GM23338 (cell line): Measurements from ENCODE around the gene PAPPA2. TPM values are rescaled to one million over a fixed set of nuclear protein-coding genes. Genes with fewer than 3 reads are reported as not detected.

Experiments used
- ATAC-seq: fragments of 200-7000 bp; cut with Tn5 transposase; 3 replicates; pipeline ENCODE4 v1.9.1; 2020
- DNase-seq: peaks from one replicate; pipeline ENCODE4 v3.0.0-alpha.2; 2015; ENCODE audit warnings: low spot score
- H2AFZ ChIP-seq: fragments of 200-600 bp; sonication (generic); 2 replicates; pipeline ENCODE4 v1.8.0; 2016; ENCODE audit warnings: antibody characterized with exemption, mild to moderate bottlenecking, moderate library complexity
- H3F3A ChIP-seq: fragments of 200-600 bp; sonication (generic); replicated peaks from 2 replicates; pipeline ENCODE4 v1.8.0; 2017; ENCODE audit warnings: antibody characterized with exemption, mixed run types, low read depth
- H3K27ac ChIP-seq: fragments of 200-600 bp; sonication (generic); 2 replicates; pipeline ENCODE4 v1.6.1; 2016; ENCODE audit warnings: low read depth
- H3K27me3 ChIP-seq: fragments of 200-600 bp; sonication (generic); 2 replicates; pipeline ENCODE4 v1.8.0; 2016; ENCODE audit warnings: mild to moderate bottlenecking, mixed run types, moderate library complexity; ENCODE audit not compliant: insufficient read depth
- H3K36me3 ChIP-seq: fragments of 200-600 bp; sonication (generic); 2 replicates; pipeline ENCODE4 v1.8.0; 2016; ENCODE audit warnings: mild to moderate bottlenecking; ENCODE audit not compliant: insufficient read depth
- H3K4me1 ChIP-seq: fragments of 200-600 bp; sonication (generic); 2 replicates; pipeline ENCODE4 v1.8.0; 2016; ENCODE audit warnings: mild to moderate bottlenecking, moderate library complexity; ENCODE audit not compliant: insufficient read depth
- H3K4me2 ChIP-seq: fragments of 200-600 bp; sonication (generic); 2 replicates; pipeline ENCODE4 v1.7.1; 2017; ENCODE audit warnings: mixed run types
- H3K4me3 ChIP-seq: fragments of 200-600 bp; sonication (generic); 2 replicates; pipeline ENCODE4 v1.6.1; 2016; ENCODE audit warnings: mixed run types
- H3K79me2 ChIP-seq: fragments of 200-600 bp; sonication (generic); replicated peaks from 2 replicates; pipeline ENCODE4 v1.8.0; 2017; ENCODE audit warnings: mild to moderate bottlenecking; ENCODE audit not compliant: insufficient read depth
- H3K9me2 ChIP-seq: fragments of 200-600 bp; sonication (generic); 2 replicates; pipeline ENCODE4 v1.8.0; 2017; ENCODE audit not compliant: insufficient read depth
- H4K20me1 ChIP-seq: fragments of 200-600 bp; sonication (generic); replicated peaks from 2 replicates; pipeline ENCODE4 v1.8.0; 2017; ENCODE audit warnings: mild to moderate bottlenecking; ENCODE audit not compliant: insufficient read depth
- H3K27ac Mint-ChIP-seq: 2 replicates; pipeline ENCODE4 v1.8.0; 2020; ENCODE audit warnings: inconsistent platforms, mild to moderate bottlenecking, moderate library complexity, mixed read lengths
- H3K27me3 Mint-ChIP-seq: 3 replicates; pipeline ENCODE4 v1.8.0; 2022; ENCODE audit warnings: low read depth, mild to moderate bottlenecking, moderate library complexity, mixed read lengths, inconsistent platforms; ENCODE audit not compliant: insufficient read depth, poor library complexity
- H3K36me3 Mint-ChIP-seq: 3 replicates; pipeline ENCODE4 v1.8.0; 2021; ENCODE audit warnings: low read depth, mild to moderate bottlenecking, inconsistent platforms, moderate library complexity, mixed read lengths
- H3K4me1 Mint-ChIP-seq: 3 replicates; pipeline ENCODE4 v1.8.0; 2020; ENCODE audit warnings: mild to moderate bottlenecking, inconsistent platforms, mixed read lengths
- H3K4me3 Mint-ChIP-seq: 3 replicates; pipeline ENCODE4 v1.8.0; 2021; ENCODE audit warnings: moderate library complexity, mild to moderate bottlenecking, inconsistent platforms, mixed read lengths
- H3K9me3 Mint-ChIP-seq: 3 replicates; pipeline ENCODE4 v1.8.0; 2020; ENCODE audit warnings: moderate library complexity, mild to moderate bottlenecking, inconsistent platforms, mixed read lengths
- NANOG ChIP-seq: IDR thresholded peaks from 2 replicates; pipeline ENCODE4 v1.6.1; 2016; ENCODE audit warnings: antibody characterized with exemption, borderline replicate concordance
- polyA plus RNA-seq: library from polyadenylated mRNA; unstranded; fragments of >200 nt; fragmentation: Nextera tagmentation; extraction: Ambion mirVana; gene quantifications from 2 replicates; pipeline ENCODE4 v1.2.1, GENCODE V29; 2016
- total RNA-seq: library from RNA; depleted of rRNA; stranded (reverse); fragments of >200 nt; shearing (Covaris generic); gene quantifications from 2 replicates; pipeline ENCODE4 v1.2.3, GENCODE V29; 2014
- TF ChIP-seq, protein P1 (sequence below): fragments of 250-450 bp; sonication (Bioruptor Pico); IDR thresholded peaks from 2 replicates; pipeline ENCODE4 v1.5.0; 2020; ENCODE audit warnings: mild to moderate bottlenecking, moderate library complexity
- TF ChIP-seq, protein P2 (sequence below): IDR thresholded peaks from one replicate; pipeline ENCODE4 v1.6.1; 2018; ENCODE audit warnings: antibody characterized with exemption; ENCODE audit not compliant: unreplicated experiment
- TF ChIP-seq, protein P3 (sequence below), 2 experiments: fragments of 200-600 bp in 1 of 2; sonication (generic) in 1 of 2; conservative IDR thresholded peaks; 2 replicates each; pipeline versions ENCODE4 v1.5.1 to v1.6.1; 2016 to 2017; ENCODE audit warnings: antibody characterized with exemption in 2 of 2, low read depth in 2 of 2, mild to moderate bottlenecking in 2 of 2, moderate library complexity in 1 of 2

The PAPPA2 gene
- total and polyA plus RNA-seq, 2 experiments from 2014 or later, result 1.4 to 1.7 TPM

DNA sequence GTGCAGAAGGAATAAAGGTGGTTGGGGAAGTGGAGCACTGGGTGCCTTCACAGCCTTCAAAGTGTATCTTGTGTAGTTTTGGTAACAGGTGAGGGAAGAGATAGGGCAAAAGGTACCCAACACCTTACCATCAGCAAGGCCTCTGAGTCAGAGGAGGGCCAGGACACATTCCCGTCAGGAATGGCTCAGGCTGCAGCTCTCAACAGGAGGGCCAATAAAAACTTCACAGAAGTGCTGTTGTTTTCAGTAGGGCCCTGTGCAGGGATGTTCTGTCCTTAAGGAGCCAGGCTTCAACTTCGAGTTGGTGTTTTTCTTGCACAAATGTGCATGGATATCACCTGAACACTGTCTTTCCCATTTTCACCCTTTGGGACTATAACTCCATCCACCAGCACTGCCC, 368.2 kb downstream of the PAPPA2 start:
- Mint-ChIP-seq H3K4me1 (no peaks in the 10 kb centered on the region; the same call in 2 of the 3 replicates), H3K27ac (no peak overlapping the region), H3K36me3 (no peaks in the 10 kb centered on the region), H3K9me3 (no peaks in the 10 kb centered on the region), H3K27me3 (no peaks in the 10 kb centered on the region), H3K4me3 (no peak overlapping the region)
- Histone ChIP-seq H3K27ac (no peak overlapping the region), H3F3A (no peaks in the 10 kb centered on the region), H3K4me1 (no peaks in the 10 kb centered on the region), H2AFZ (no peak overlapping the region), H3K27me3 (no peaks in the 10 kb centered on the region), H3K36me3 (no peaks in the 10 kb centered on the region), H3K9me2 (0 out of 2 replicates have a peak, but pooled peaks cover 13% of the 10 kb centered on the region), H3K4me2 (no peak overlapping the region), H3K4me3 (no peak overlapping the region), H3K79me2 (no peaks in the 10 kb centered on the region), H4K20me1 (no peaks in the 10 kb centered on the region)
- DNase-seq (no peak), ATAC-seq (no peak)
- TF ChIP-seq NANOG, result no peak
- TF ChIP-seq, protein P1, sequence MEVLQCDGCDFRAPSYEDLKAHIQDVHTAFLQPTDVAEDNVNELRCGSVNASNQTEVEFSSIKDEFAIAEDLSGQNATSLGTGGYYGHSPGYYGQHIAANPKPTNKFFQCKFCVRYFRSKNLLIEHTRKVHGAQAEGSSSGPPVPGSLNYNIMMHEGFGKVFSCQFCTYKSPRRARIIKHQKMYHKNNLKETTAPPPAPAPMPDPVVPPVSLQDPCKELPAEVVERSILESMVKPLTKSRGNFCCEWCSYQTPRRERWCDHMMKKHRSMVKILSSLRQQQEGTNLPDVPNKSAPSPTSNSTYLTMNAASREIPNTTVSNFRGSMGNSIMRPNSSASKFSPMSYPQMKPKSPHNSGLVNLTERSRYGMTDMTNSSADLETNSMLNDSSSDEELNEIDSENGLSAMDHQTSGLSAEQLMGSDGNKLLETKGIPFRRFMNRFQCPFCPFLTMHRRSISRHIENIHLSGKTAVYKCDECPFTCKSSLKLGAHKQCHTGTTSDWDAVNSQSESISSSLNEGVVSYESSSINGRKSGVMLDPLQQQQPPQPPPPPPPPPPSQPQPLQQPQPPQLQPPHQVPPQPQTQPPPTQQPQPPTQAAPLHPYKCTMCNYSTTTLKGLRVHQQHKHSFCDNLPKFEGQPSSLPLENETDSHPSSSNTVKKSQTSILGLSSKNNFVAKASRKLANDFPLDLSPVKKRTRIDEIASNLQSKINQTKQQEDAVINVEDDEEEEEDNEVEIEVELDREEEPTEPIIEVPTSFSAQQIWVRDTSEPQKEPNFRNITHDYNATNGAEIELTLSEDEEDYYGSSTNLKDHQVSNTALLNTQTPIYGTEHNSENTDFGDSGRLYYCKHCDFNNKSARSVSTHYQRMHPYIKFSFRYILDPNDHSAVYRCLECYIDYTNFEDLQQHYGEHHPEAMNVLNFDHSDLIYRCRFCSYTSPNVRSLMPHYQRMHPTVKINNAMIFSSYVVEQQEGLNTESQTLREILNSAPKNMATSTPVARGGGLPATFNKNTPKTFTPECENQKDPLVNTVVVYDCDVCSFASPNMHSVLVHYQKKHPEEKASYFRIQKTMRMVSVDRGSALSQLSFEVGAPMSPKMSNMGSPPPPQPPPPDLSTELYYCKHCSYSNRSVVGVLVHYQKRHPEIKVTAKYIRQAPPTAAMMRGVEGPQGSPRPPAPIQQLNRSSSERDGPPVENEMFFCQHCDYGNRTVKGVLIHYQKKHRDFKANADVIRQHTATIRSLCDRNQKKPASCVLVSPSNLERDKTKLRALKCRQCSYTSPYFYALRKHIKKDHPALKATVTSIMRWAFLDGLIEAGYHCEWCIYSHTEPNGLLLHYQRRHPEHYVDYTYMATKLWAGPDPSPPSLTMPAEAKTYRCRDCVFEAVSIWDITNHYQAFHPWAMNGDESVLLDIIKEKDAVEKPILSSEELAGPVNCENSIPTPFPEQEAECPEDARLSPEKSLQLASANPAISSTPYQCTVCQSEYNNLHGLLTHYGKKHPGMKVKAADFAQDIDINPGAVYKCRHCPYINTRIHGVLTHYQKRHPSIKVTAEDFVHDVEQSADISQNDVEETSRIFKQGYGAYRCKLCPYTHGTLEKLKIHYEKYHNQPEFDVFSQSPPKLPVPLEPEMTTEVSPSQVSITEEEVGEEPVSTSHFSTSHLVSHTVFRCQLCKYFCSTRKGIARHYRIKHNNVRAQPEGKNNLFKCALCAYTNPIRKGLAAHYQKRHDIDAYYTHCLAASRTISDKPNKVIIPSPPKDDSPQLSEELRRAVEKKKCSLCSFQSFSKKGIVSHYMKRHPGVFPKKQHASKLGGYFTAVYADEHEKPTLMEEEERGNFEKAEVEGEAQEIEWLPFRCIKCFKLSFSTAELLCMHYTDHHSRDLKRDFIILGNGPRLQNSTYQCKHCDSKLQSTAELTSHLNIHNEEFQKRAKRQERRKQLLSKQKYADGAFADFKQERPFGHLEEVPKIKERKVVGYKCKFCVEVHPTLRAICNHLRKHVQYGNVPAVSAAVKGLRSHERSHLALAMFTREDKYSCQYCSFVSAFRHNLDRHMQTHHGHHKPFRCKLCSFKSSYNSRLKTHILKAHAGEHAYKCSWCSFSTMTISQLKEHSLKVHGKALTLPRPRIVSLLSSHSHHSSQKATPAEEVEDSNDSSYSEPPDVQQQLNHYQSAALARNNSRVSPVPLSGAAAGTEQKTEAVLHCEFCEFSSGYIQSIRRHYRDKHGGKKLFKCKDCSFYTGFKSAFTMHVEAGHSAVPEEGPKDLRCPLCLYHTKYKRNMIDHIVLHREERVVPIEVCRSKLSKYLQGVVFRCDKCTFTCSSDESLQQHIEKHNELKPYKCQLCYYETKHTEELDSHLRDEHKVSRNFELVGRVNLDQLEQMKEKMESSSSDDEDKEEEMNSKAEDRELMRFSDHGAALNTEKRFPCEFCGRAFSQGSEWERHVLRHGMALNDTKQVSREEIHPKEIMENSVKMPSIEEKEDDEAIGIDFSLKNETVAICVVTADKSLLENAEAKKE (CRISPR knock-in tag), result no peak

DNA sequence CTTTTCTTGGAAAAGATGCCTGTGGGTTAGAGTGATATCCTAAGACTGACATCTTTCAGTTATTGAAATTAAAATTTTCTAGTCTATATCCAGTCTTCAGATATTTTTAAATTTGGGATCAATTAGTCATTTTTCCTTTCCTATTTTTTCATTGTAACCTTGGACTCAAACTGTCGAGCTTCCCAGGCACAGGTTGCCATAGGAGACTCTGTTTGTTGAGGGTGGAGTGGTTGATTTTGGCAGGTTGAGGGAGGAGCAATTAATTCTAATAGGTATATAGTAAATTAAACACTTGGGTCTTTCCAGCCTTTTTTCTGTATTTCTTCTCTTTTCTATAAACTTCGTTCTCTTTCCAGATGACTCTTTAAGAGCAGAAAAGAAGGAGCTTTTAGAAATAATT, 374.7 kb downstream of the PAPPA2 start:
- ATAC-seq (no peak), DNase-seq (no peak)
- H3K27ac Mint-ChIP-seq, result no peak overlapping the region
- Histone ChIP-seq H3K36me3 (no peaks in the 10 kb centered on the region), H2AFZ (no peak overlapping the region), H3K27ac (no peak overlapping the region), H3K27me3 (no peaks in the 10 kb centered on the region), H3K4me1 (no peaks in the 10 kb centered on the region), H3F3A (no peaks in the 10 kb centered on the region), H3K4me3 (no peak overlapping the region), H4K20me1 (no peaks in the 10 kb centered on the region), H3K79me2 (no peaks in the 10 kb centered on the region), H3K4me2 (no peak overlapping the region), H3K9me2 (peaks cover 3% of the 10 kb centered on the region; the same call in 1 of the 2 replicates)
- peaks cover 4% of the 10 kb centered on the region; the same call in 1 of the 3 replicates for H3K4me1 Mint-ChIP-seq
- H3K4me3 Mint-ChIP-seq, result no peak overlapping the region
- H3K27me3 Mint-ChIP-seq, result peaks cover 1% of the 10 kb centered on the region
- H3K9me3 Mint-ChIP-seq, result no peaks in the 10 kb centered on the region
- no peaks in the 10 kb centered on the region for H3K36me3 Mint-ChIP-seq
- TF ChIP-seq, protein P2, sequence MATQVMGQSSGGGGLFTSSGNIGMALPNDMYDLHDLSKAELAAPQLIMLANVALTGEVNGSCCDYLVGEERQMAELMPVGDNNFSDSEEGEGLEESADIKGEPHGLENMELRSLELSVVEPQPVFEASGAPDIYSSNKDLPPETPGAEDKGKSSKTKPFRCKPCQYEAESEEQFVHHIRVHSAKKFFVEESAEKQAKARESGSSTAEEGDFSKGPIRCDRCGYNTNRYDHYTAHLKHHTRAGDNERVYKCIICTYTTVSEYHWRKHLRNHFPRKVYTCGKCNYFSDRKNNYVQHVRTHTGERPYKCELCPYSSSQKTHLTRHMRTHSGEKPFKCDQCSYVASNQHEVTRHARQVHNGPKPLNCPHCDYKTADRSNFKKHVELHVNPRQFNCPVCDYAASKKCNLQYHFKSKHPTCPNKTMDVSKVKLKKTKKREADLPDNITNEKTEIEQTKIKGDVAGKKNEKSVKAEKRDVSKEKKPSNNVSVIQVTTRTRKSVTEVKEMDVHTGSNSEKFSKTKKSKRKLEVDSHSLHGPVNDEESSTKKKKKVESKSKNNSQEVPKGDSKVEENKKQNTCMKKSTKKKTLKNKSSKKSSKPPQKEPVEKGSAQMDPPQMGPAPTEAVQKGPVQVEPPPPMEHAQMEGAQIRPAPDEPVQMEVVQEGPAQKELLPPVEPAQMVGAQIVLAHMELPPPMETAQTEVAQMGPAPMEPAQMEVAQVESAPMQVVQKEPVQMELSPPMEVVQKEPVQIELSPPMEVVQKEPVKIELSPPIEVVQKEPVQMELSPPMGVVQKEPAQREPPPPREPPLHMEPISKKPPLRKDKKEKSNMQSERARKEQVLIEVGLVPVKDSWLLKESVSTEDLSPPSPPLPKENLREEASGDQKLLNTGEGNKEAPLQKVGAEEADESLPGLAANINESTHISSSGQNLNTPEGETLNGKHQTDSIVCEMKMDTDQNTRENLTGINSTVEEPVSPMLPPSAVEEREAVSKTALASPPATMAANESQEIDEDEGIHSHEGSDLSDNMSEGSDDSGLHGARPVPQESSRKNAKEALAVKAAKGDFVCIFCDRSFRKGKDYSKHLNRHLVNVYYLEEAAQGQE, result no peak
- TF ChIP-seq, protein P3, sequence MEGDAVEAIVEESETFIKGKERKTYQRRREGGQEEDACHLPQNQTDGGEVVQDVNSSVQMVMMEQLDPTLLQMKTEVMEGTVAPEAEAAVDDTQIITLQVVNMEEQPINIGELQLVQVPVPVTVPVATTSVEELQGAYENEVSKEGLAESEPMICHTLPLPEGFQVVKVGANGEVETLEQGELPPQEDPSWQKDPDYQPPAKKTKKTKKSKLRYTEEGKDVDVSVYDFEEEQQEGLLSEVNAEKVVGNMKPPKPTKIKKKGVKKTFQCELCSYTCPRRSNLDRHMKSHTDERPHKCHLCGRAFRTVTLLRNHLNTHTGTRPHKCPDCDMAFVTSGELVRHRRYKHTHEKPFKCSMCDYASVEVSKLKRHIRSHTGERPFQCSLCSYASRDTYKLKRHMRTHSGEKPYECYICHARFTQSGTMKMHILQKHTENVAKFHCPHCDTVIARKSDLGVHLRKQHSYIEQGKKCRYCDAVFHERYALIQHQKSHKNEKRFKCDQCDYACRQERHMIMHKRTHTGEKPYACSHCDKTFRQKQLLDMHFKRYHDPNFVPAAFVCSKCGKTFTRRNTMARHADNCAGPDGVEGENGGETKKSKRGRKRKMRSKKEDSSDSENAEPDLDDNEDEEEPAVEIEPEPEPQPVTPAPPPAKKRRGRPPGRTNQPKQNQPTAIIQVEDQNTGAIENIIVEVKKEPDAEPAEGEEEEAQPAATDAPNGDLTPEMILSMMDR (conservative IDR thresholded peaks at IDR 0.05; ENCODE audit: low read depth in 2 of 2), result no peak
